SK-N-SH treated with all-trans-retinoic acid at 6 μM for 48 hours (cell line): ENCODE data around the gene LRRC37A.
"Not testable (repeated sequence)": the region's sequence is repeated elsewhere in the genome, so short reads cannot be mapped to it uniquely, and the experiment has no call there.

ENCODE experiments used
- ARNTL ChIP-seq: fragments of 450-650 bp; formaldehyde crosslinking; IDR thresholded peaks from 2 replicates; pipeline ENCODE4 v1.5.0; 2020; ENCODE audit warnings: low read depth, mild to moderate bottlenecking, moderate library complexity, borderline replicate concordance
- CSDC2 ChIP-seq: fragments of 250-450 bp; sonication (Bioruptor Pico); IDR thresholded peaks from 2 replicates; pipeline ENCODE4 v1.5.0; 2020; ENCODE audit warnings: mild to moderate bottlenecking, moderate library complexity
- CSRNP3 ChIP-seq: fragments of 250-450 bp; sonication (Bioruptor Pico); IDR thresholded peaks from 2 replicates; pipeline ENCODE4 v1.5.1; 2021; ENCODE audit warnings: mild to moderate bottlenecking, moderate library complexity
- ESRRG ChIP-seq: fragments of 250-450 bp; sonication (Bioruptor Pico); IDR thresholded peaks from 2 replicates; pipeline ENCODE4 v1.6.1; 2021; ENCODE audit warnings: mild to moderate bottlenecking
- PATZ1 ChIP-seq: fragments of 250-450 bp; sonication (Bioruptor Pico); IDR thresholded peaks from 2 replicates; pipeline ENCODE4 v1.8.0; 2020; ENCODE audit warnings: mild to moderate bottlenecking, moderate library complexity, borderline replicate concordance
- PPARA ChIP-seq: fragments of 250-450 bp; sonication (Bioruptor Pico); IDR thresholded peaks from 2 replicates; pipeline ENCODE4 v1.5.0; 2020; ENCODE audit warnings: mild to moderate bottlenecking, borderline replicate concordance
- RARB ChIP-seq: fragments of 250-450 bp; sonication (Bioruptor Pico); IDR thresholded peaks from 2 replicates; pipeline ENCODE4 v1.8.0; 2021; ENCODE audit warnings: mild to moderate bottlenecking, moderate library complexity
- SNAI2 ChIP-seq: fragments of 250-450 bp; sonication (Bioruptor Pico); IDR thresholded peaks from 2 replicates; pipeline ENCODE4 v1.5.0; 2020; ENCODE audit warnings: mild to moderate bottlenecking, moderate library complexity
- TSHZ2 ChIP-seq: fragments of 250-450 bp; sonication (Bioruptor Pico); IDR thresholded peaks from 2 replicates; pipeline ENCODE4 v1.5.0; 2020; ENCODE audit warnings: mild to moderate bottlenecking, moderate library complexity
- ZC3H10 ChIP-seq: fragments of 250-450 bp; sonication (Bioruptor Pico); IDR thresholded peaks from 2 replicates; pipeline ENCODE4 v1.5.1; 2021; ENCODE audit warnings: mild to moderate bottlenecking, moderate library complexity
- ZFP3 ChIP-seq: fragments of 250-450 bp; sonication (Bioruptor Pico); IDR thresholded peaks from 2 replicates; pipeline ENCODE4 v1.5.0; 2020; ENCODE audit warnings: mild to moderate bottlenecking, moderate library complexity
- ZNF565 ChIP-seq: fragments of 450-650 bp; formaldehyde crosslinking; conservative IDR thresholded peaks from 2 replicates; pipeline ENCODE4 v1.5.0; 2020; ENCODE audit warnings: low read depth, mild to moderate bottlenecking, moderate library complexity
- ZNF70 ChIP-seq: fragments of 450-650 bp; formaldehyde crosslinking; IDR thresholded peaks from 2 replicates; pipeline ENCODE4 v1.5.0; 2020; ENCODE audit warnings: mild to moderate bottlenecking, moderate library complexity
- TF ChIP-seq, protein P1 (sequence below): fragments of 250-450 bp; sonication (Bioruptor Pico); IDR thresholded peaks from 2 replicates; pipeline ENCODE4 v1.5.1; 2020; ENCODE audit warnings: low read depth, mild to moderate bottlenecking, moderate library complexity

DNA sequence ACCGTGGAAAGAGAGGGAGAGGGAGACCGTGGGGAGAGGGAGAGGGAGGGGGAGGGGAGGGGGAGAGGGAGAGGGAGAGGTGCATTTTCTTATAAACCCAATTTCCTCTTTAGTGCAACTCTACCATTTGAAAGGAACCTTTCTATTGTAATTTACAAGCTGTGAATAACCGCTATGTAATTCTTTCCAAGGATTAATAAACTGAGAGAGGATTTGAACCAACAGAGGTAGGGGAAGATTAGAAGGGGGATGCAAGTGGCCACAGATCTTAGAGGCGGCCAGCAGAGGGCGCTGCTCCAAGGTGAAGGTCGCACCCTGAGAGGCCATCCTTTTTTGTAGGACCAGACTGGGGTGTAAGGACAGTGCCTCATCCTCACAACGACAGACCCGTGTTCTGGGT lies 41.2 kb upstream of the LRRC37A start:
- not testable (repeated sequence) for TF ChIP-seq PATZ1 (CRISPR knock-in tag); ZFP3 (CRISPR knock-in tag); RARB; ZC3H10 (CRISPR knock-in tag); ZNF70 (CRISPR knock-in tag); ARNTL (CRISPR knock-in tag); PPARA (CRISPR knock-in tag); ESRRG; CSDC2 (CRISPR knock-in tag); CSRNP3; ZNF565 (CRISPR knock-in tag); TSHZ2 (CRISPR knock-in tag); SNAI2 (CRISPR knock-in tag)
- TF ChIP-seq, protein P1, sequence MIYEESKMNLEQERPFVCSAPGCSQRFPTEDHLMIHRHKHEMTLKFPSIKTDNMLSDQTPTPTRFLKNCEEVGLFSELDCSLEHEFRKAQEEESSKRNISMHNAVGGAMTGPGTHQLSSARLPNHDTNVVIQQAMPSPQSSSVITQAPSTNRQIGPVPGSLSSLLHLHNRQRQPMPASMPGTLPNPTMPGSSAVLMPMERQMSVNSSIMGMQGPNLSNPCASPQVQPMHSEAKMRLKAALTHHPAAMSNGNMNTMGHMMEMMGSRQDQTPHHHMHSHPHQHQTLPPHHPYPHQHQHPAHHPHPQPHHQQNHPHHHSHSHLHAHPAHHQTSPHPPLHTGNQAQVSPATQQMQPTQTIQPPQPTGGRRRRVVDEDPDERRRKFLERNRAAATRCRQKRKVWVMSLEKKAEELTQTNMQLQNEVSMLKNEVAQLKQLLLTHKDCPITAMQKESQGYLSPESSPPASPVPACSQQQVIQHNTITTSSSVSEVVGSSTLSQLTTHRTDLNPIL (CRISPR knock-in tag), result not testable (repeated sequence)
